ENCODE measurements around the gene ARFGEF3. TPM values are rescaled to one million over a fixed set of nuclear protein-coding genes. Genes with fewer than 3 reads are reported as not detected.

Gene ARFGEF3, protein sequence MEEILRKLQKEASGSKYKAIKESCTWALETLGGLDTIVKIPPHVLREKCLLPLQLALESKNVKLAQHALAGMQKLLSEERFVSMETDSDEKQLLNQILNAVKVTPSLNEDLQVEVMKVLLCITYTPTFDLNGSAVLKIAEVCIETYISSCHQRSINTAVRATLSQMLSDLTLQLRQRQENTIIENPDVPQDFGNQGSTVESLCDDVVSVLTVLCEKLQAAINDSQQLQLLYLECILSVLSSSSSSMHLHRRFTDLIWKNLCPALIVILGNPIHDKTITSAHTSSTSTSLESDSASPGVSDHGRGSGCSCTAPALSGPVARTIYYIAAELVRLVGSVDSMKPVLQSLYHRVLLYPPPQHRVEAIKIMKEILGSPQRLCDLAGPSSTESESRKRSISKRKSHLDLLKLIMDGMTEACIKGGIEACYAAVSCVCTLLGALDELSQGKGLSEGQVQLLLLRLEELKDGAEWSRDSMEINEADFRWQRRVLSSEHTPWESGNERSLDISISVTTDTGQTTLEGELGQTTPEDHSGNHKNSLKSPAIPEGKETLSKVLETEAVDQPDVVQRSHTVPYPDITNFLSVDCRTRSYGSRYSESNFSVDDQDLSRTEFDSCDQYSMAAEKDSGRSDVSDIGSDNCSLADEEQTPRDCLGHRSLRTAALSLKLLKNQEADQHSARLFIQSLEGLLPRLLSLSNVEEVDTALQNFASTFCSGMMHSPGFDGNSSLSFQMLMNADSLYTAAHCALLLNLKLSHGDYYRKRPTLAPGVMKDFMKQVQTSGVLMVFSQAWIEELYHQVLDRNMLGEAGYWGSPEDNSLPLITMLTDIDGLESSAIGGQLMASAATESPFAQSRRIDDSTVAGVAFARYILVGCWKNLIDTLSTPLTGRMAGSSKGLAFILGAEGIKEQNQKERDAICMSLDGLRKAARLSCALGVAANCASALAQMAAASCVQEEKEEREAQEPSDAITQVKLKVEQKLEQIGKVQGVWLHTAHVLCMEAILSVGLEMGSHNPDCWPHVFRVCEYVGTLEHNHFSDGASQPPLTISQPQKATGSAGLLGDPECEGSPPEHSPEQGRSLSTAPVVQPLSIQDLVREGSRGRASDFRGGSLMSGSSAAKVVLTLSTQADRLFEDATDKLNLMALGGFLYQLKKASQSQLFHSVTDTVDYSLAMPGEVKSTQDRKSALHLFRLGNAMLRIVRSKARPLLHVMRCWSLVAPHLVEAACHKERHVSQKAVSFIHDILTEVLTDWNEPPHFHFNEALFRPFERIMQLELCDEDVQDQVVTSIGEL (N-terminal part only)
- 10.4 and 12.2 TPM in 2 replicates for polyA plus RNA-seq

DNA sequence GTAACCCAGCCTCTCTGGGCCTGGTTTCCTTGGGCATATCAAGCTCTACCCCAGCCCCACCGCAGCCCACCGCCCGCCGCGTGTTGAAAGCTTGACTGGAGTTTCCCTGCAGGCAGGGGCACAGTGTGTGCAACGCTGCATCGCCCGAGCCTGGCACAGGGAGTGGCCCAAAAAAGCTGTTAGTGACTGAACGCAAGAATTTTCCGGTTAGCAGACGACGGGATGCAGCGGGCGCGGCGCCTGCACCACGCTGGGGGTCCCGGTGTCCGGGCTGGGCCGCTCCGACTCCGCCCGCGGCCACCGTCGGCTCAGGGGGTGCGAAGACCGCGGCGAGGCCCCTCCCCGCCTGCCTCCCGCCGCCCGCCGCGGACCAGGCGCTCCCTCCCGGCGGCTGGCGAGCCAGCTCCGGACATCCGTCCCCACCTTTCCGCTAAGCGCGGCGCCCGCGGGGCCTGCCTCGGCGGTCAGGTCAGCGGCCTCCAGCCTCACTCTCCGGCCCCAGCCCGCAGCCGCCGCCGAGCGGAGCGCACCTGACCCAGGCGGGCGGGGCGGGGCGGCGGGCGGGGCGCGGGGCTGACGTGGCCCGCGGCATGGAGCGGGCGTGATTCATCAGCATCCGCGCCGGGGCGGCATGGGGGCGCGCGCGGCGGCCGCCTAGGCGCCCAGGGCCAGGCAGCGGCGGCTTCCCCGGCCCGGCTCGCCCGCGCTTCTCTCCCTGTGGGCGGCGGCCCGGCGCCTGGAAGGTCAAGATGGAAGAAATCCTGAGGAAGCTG, at the start of gene ARFGEF3:
Gene ARFGEF3 (plus strand): TSS at position 602 of the 773 bp plus-strand sequence. CDS start 148 bp downstream, at position 750.

DNA sequence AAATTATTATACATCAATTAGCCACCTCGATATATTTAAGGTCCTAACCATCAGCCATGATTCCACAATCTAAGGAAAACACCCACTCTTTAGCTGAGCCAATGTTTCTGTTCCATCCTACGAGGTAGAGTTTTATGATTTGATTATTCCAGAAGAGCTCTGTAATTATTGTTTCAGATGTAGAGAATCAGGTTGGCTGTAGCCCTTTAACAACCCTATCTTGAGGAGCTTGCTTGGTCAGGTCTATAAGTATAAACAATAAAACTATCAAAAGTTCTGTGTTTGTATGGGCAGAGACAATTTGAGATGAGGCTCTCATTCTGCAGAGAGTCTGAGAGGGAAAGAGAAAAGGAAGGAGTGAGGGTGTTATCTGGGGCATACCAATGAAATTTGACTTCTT, 56.7 kb downstream of the ARFGEF3 start, which contains the start of gene PBOV1:
Gene PBOV1 (minus strand): TSS at position 43 of the 400 bp plus-strand sequence. CDS start 96 bp downstream, outside the sequence.

DNA sequence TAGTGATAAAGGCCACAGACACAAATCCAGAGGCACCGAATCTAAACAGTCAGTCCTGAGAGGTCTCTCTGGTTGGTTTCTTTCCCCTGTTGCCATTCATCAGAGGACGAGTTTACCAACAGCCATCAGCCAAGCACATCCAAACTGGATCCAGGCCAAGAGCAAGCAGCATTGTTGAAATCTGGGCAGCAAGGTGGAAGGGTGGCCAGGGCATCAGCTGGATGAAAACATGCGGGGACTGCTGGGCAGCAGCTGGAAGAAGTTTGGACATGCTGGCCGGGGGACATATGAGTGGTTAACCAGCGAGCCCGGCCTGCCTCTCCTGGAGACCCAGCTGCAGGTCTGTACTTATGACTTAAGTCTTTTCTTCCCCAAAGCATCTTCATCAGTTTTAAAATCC, 216.1 kb downstream of the ARFGEF3 start, which contains the start of gene SMIM28:
Gene SMIM28 (plus strand): TSS at position 62 of the 400 bp plus-strand sequence. CDS start 168 bp downstream, at position 230.

Other genes with a start within 250 kb of the ARFGEF3 start
- 35.7 and 40.3 TPM in 2 replicates for gene PERP, start 54.5 kb upstream of the ARFGEF3 start, polyA plus RNA-seq
- not detected in 2 replicates for gene PBOV1, start 56.6 kb downstream of the ARFGEF3 start, polyA plus RNA-seq
- gene SMIM28, start 216.0 kb downstream of the ARFGEF3 start, polyA plus RNA-seq: not detected in 2 replicates
- 43.3 and 52.5 TPM in 2 replicates for gene HEBP2, start 242.3 kb downstream of the ARFGEF3 start, polyA plus RNA-seq